GOT3 (cell line): ENCODE data around the gene ZBTB49.
"Not testable (repeated sequence)": the region's sequence is repeated elsewhere in the genome, so short reads cannot be mapped to it uniquely, and the experiment has no call there.

Source experiments
- DNase-seq: peaks from one replicate; lab custom pipeline; 2025; ENCODE audit warnings: mixed read lengths; lab: John Stamatoyannopoulos, UW

ZBTB49 gene, protein sequence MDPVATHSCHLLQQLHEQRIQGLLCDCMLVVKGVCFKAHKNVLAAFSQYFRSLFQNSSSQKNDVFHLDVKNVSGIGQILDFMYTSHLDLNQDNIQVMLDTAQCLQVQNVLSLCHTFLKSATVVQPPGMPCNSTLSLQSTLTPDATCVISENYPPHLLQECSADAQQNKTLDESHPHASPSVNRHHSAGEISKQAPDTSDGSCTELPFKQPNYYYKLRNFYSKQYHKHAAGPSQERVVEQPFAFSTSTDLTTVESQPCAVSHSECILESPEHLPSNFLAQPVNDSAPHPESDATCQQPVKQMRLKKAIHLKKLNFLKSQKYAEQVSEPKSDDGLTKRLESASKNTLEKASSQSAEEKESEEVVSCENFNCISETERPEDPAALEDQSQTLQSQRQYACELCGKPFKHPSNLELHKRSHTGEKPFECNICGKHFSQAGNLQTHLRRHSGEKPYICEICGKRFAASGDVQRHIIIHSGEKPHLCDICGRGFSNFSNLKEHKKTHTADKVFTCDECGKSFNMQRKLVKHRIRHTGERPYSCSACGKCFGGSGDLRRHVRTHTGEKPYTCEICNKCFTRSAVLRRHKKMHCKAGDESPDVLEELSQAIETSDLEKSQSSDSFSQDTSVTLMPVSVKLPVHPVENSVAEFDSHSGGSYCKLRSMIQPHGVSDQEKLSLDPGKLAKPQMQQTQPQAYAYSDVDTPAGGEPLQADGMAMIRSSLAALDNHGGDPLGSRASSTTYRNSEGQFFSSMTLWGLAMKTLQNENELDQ

DNA sequence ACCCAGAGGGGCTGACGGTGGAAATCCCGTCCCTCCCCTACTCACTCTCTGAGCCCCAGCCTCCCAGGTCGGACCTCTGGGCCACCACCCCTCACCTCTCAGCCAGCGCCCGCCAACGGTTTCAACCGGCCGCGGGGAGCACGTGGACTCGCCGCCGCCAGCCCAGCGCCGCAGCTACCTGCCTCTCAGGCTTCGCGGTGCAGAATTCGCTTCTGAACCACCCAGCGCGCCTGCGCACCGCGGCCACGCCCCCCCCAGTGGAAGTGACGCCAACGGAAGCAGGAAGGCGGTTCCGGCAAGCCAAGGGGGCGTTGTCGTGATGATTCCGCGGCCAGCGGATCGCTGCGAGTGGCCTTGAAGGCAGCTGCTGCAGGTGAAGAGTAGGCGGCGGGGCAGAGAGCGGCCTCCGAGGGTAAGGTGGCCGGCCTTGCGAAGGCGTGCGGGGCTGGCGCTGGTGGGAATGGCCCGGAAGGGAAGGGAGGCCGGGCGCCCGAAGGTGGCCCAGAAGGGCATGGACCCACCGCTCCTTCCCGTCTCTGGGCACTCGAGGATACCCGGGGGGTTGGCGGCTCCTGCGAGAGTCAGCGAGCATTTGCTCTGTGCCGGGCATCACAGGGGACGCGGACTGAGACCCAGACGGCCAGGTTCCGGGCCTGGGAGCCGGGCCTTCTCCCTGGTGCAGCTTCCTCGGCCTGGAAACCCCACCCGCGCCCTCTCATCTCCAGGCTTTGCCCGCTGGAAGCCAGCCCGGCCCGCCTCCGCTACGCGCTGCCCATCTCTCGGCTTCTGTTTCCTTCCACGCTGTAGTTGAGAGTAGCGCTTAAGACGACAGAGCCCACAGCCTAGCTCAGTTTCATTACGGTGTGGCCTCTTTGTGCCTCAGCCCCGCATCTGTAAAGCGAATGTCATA, at the start of gene ZBTB49, which contains the start of gene LYAR:
ZBTB49 (plus strand) TSS at position 311 of the 910 bp plus-strand sequence. CDS start 9,695 bp downstream, outside the sequence.
LYAR (minus strand) TSS at position 214 of the 910 bp plus-strand sequence. CDS start 6,412 bp downstream, outside the sequence.
- peak; percentile 70 for DNase-seq

DNA sequence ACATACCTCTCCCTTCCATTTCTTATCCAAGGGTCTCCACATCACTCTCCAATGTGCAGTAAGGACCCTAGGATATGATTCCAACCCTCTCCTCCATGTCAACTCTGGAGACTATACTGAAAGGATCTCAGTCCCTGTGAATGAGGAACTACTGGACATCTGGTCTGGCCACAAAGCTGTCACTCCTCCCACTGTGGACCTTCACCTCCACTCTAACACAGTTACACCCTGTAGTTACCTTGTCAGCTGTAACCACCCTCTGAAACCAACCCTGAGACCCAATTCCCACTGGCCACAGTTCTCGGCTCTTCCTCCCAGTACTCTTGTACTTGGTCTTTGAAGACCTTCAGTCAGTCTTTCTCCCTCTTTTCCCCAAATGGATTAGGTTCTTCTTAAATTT, 44.9 kb upstream of the ZBTB49 start:
- no peak for DNase-seq

DNA sequence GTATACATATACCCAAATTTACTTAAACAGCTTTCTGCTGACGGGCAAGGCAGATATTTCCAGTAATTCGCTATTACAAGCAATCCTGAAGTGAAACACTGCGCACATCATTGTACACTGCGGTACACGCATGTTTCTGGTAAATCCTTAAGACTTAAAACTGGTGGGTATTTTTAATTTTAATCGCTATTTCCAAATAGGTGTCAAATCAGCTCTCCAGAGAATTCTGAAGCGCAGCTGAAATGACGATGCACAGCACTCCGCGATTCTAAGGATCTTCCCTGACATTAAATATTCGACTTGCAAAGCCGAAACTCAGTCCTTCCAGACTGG, 42.4 kb upstream of the ZBTB49 start:
- no peak for DNase-seq

DNA sequence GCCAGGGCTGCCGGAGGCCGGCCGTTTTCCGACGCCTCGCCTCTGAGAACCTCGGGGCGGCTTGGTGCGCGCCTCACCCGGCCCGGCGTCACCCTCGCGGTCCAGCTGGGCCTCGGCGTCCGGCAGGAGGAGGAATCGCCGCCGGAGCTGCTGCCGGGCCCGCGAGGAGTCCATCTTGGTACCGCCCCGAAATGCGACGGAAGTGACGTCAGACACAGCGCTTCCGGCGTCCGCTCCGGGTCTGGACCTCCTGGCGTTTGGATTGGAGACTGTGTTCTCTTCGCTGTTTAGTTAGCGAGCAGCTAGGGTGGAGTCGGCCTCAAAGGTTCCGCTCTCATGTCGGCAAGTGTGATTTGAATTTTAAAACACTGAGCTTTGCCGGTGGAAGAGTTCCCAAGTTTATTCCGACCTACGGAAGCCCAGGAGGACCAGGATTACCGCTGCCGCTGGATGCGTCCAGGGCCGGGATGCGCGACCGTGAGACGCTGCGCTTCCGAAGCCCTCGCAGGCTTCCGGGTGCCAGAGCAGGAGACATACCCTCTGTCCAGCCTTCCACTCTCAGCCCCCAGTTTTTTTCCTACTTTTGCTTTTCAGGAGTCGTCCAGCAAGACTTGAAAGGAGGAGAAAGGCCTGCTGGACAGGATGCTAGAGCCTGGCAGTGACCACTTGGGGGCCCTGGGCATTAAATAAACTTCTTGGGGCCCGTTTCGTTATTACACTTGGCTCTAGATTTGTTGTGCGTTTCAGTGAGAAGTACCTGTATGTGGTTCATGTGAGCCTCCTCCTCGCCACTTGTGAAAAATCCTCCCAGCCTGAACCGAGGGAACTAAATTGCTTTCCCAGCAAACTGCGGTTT, 41.8 kb upstream of the ZBTB49 start, which contains the start of gene TMEM128:
TMEM128 (minus strand) TSS at position 195 of the 856 bp plus-strand sequence; CDS start at position 174, 21 bp downstream.
- peak; percentile 49 for DNase-seq

DNA sequence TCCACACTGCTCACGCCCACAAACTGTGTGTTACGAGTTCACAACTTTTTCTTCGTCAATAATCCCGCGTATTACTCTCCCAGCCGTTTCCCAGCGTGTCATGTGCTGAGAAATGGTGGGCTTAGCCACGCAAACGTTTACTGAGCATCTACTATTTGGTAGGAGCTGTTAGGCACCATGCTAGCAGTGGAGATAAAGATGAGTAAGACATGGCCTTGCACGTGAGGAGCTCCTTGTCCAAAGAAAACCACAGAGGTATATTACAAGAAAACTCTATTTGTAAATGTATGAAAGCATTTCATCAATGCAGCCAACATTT, 41.2 kb upstream of the ZBTB49 start:
- no peak for DNase-seq

DNA sequence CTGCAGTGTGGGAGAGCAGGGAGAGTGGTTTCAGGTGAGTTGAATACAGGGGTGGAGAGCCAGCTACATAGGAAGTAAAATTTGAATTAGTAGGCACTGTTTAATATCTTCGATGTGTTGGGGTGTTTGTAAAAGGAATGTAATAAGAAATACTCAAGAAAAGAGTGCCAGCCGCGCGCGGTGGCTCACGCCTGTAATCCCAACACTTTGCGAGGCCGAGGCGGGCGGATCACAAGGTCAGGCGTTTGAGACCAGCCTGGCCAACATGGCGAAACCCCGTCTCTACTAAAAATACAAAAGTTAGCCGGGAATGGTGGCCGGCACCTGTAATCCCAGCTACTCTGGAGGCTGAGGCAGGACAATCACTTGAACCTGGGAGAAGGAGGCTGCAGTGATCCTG, 40.7 kb upstream of the ZBTB49 start:
- not testable (repeated sequence) for DNase-seq

DNA sequence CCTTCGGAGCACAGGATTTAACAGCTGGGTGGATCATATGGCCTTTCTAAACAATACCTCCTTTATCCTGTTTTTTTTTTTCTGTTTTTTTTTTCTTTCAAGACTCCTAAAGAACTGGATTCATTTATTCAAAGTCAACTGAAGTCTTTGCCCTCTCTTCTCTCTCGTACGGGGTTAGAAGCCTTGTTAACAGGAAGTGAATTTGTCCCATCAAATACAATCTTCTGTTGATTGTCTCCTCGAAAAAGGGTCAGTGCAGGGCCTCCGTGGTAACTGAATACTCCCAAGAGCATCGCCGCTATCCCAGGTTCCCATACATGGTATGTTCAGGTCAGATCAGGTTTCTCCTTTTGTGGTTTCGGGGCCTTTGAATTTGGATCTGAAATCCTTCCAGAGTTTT, 40.2 kb upstream of the ZBTB49 start:
- DNase-seq, result no peak

DNA sequence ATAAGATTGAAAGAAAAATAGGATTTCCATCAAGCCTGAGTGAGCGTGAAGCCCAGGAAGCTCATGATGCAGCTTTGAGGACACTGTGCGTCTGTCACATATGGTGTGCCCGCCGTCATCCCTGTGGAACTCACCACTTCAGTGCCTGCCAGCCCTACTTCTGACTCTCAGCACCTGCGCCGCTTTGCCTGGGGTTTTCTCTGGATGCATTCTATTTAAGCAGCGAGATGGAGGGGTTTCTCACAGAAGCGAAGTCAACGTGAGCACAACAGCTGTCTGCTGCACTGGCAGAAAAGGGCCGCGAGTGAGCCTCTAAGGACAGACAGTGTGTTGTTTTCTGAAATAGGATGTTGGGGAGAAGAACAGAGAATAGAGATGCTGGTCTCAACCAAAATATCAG, 35.9 kb upstream of the ZBTB49 start:
- no peak for DNase-seq

DNA sequence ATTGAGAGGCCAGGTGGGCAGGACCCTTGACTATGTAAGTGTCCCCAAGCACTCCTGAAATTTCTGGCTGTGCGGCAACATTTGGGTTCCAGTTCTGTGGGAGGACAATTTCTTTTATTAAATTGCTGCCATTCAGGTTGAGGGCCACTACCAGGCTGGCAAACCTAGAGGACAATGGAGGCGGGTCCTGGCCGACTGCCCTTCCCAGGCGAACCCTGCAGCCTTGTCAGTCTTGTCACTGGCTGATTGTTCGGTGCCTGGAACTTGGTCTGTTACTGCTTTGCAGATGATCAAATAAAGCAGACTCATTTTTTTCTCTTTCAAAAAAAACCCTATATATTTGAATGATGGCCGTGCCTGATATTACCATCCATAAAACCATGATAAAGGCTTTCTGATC, 35.4 kb upstream of the ZBTB49 start:
- DNase-seq, result no peak

DNA sequence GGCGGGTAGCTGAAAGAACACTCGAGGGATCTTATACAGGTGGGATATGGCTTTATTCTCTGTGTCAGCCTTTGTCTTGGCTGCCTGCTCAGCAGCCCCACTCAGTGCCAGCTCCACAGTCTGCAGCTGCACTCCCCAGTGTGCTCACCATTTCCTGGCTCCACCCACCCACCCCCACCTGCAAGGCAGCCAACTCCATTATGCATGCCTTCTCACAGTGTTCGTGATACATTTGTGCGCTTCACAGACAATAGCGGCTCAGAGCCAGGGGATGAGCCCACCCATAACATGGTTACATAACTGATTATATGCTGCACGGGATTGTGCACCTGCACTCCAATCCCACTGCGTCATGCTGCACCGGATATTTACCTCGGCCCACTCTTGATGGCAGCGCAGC, 33.3 kb upstream of the ZBTB49 start:
- no peak for DNase-seq

DNA sequence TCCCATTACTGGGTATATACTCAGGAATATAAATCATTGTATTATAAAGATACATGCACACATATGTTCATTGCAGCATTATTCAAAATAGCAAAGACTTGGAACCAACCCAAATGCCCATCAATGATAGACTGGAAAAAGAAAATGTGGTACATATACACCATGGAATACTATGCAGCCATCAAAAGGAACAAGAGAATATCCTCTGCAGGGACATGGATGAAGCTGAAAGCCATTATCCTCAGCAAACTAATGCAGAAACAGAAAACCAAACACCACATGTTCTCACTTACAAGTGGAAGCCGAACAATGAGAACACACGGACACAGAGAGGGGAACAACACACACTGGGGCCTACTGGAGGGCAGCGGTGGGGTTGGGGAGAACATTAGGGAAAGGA, 32.3 kb upstream of the ZBTB49 start:
- not testable (repeated sequence) for DNase-seq

DNA sequence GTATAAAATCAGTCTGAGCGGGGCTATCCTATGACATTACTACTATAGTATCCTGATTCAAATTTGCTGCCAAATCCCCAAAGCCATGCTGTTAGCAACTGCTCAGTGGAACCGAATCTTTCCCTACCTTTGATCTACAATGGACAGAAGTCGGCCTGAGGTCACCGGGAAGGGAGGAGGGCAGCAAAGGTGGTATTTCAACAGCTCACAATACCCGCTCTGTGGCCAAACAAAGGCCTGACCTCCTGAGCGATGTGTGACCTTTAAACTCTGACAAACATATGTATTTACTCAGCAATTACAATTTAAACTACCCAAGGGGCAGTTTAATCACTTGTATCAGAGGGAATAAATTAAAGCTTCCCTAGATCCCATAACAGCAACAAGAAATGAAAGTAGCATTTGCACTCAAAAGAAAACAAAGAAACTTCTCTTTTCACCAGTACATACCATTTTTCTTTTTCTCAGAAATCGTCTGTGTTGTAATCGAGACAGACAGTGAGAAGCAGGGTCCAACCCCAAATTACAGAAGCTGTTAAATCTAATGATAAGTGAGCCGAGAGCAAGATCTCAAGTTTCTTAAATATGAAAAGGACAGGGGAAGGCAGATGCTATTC, 30.5 kb upstream of the ZBTB49 start:
- DNase-seq, result no peak

DNA sequence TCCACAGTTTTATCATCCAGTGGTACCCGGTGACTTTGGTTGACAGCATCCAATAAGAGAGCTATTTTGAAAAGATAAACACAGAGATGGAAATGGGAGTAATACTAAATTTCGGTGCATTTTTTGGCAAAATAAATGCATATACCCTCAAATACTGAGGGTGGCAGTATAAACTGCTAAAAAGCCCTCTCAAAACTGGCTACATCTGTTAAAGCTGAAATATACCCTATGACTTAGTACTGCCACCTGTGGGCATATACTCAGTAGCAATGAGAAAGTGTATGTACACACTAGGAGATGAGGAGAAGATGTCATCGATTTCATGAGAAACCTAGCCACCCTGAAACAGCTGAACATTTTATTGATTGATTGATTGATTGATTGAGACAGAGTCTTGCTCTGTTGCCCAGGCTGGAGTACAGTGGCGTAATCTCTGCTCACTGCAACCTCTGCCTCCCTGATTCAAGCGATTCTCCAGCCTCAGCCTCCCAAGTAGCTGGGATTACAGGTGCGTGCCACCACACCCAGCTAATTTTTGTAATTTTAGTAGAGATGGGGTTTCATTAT, 29.8 kb upstream of the ZBTB49 start:
- no peak for DNase-seq

DNA sequence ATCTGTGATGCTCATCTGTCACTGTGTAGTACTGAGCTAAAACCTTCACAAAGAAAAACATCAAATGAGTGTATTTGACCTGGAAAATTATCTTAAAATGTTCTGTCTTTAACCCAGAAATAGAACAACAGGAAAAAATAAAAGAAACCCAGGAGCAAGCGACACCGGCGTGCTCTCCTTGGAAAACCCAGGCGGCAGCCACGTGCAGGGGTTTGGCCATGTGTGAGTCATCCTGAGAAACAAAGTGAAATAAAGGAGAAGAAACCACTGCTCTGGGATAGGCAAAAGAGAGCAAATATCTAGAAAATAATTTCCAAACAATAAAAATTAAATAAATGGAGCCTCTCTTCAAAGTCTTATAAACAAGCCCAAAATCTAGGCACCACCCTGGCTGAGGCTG, 22.1 kb upstream of the ZBTB49 start:
- no peak for DNase-seq

DNA sequence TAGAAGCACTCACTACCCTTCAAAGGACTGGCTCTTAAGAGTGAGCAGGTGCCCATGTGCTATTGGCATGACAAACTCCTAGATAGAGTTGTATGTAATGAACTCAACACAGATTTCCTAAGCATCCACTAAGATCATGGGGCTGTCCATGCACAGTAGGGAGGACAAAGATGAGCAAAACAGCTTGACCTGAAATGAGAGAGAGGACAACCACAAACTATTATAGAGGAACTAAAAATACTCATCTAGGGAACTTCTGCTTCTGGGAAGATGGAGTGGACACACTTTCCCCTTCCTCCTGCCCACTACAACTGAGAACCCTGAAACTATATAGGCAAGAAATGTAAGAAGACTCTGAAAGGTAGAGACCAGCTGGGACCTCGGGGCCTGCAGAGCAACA, 21.3 kb upstream of the ZBTB49 start:
- DNase-seq, result no peak

DNA sequence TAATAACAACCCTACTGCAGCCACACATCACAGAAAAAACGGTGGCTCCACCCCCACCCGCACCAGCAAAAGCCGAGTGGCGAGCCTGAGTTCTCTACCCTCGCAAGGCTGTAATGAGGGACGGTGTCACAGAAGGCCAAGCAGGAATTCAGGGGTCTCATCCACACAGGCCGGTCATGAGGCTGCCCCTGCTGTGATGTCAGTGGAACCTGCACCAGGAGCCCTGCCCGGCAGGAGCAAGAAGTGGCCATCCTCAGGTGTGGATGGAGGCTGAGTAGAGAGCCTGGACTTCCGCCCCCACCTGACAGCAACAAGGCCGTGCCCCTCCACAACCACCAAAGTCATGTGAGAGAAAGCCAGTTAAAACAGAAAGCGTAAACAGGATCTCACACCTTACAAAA, 20.7 kb upstream of the ZBTB49 start:
- DNase-seq, result no peak

DNA sequence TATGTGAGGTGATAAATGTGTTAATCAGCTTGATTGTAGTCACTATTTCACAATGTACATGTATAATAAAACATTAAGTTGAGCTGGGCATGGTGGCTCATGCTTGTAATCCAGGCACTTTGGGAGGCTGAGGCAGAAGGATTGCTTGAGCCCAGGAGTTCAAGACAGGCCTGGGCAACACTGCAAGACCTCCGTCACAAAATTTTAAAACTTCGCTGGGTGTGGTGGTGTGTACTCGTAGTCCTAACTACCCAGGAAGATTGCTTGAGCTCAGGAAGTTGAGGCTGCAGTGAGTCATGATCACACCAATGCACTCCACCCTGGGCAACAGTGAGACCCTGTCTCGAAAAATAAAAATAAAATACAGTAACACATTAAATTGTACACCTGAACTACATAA, 20.2 kb upstream of the ZBTB49 start:
- DNase-seq, result no peak

DNA sequence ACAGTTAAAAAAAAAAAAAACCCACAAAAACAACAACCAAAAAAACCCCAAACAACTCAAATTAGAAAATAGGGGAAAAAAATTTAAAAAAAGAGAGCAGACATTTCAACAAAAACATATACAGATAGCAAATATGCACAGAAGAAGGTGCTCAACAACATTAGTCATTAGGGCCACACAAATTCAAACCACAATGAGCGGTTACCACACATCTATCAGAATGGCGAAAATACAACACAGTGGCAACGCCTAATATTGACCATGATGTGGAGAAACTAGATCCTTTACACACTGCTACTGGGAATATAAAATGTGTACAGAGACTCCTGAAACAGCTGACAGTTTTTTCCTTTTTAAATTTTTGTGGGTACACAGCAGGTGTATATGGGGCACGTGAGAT, 19.5 kb upstream of the ZBTB49 start:
- DNase-seq, result no peak

DNA sequence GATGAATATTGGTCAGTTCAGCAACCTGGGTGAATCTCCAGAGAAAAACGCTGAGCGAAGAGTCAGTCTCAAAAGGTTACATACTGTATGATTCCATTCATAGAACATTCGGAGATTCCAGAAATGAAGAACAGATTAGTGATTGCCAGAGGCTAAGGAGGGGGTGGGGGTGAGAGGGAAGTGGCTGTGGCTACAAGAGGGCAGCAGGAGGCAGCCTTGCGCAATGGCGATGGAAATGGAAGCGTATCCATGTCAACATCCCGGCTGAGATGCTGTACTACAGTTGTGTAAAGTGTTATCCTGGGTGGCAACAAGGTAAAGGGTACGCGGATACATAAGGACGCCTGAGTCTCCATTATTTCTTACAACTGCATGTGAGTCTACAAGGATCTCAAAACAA, 18.1 kb upstream of the ZBTB49 start:
- no peak for DNase-seq

DNA sequence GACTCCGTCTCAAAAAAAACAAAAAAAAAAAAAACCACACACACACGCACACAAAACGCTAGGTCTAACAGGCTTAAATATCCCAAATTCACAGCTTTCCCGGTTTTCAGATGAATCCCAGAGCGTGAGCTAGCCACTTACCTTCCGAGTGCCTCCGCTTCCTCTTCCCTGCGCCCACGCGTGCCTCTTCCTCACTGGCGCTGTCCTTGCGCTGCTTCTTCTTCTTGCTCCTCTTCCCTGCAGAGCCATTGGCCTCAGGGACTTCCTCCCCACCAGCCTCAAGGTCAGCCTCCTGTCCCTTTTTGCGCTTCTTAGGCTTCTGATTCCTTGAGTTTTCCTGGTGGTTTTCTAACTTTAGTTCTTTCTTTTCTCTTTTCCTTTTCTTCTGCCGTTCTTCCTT, 15.8 kb upstream of the ZBTB49 start:
- DNase-seq, result no peak

DNA sequence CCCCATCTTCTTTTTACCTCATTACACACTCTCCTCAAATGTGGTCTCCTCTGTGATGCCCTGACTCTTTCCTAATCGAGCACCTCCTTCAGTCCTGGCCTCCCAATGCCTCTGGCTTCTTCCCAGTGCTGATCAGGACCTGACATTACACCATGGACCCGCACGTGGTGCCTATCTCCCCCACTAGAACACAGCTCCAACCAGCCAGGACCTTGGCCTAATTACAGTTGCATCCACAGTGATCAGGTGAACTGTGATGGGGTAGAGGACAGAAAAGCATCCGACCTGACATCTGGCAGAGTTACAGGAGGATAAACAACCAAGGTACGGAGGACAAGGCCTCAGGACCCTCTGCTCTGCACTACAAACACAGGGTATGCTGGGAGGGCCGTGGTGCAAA, 12.5 kb upstream of the ZBTB49 start:
- no peak for DNase-seq
